ENCODE data around the gene TAC4. TPM values are rescaled to one million over a fixed set of nuclear protein-coding genes. Genes with fewer than 3 reads are reported as not detected.

The TAC4 gene
- total and polyA plus RNA-seq, 4 donors = not detected

DNA sequence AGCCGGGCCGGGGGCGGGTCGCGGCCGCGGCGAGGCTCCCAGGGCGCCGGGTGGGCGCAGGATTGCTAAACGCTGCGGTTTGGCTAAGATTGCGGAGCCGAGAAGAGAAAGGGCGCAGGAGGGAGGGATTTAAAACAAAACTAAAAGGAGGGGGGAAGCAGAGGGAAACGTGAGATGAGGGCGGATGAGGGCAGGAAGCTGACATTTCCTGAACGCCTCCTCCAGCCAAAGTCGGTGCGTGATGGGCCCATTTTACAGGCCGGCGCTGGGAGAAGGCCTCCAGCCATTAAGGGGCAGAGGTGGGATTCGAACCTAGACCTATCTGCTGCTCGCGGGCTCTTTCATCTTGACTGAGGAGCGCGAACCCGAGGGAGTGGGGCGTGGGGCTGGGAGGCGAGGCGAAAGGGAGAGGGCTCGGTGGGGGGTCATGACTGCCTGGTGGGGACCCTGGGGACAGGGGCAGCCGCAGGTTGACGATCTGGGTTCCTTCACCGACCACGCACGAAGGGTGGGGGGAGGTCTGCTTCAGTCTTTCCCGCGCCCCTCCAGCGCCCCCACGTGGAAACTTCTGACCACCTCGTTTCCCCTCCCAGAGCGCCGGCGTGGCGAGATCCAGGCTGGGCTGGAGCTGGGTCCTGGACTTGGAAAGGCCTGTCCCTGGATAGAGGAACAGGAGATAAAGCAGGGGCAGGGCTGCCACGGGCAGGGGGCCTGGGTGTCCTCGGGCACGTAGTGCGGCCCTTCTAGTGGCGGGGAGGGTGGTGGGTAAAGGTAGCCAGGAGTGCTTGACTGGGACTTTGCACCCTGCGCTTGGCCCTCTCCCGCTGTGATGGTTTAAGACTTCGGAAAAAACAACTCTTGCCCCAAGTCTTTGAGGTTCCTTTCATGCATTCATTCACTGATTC, 3.8 kb upstream of the TAC4 start:
- peak overlapping the region; percentile 26 to 73 (median 67) for H3K4me3 ChIP-seq (ENCODE audit: low read depth in 1 of 3, low read length in 3 of 3)
- H3K36me3 ChIP-seq (ENCODE audit: control insufficient read depth in 4 of 4, insufficient read depth in 3 of 4, low read depth in 1 of 4, low read length in 3 of 4) = no peaks in the 10 kb centered on the region
- DNase-seq (ENCODE audit: low spot score) = peak; percentile 73
- 10% methylated on average over 55 of the region's 55 CpGs for WGBS
- no peaks in the 10 kb centered on the region for H3K9me3 ChIP-seq (ENCODE audit: control insufficient read depth in 4 of 4, low read length in 3 of 4)
- H3K27me3 ChIP-seq (ENCODE audit: control insufficient read depth in 4 of 4, insufficient read depth in 4 of 4, low read length in 3 of 4) = no peaks in the 10 kb centered on the region
- no peak overlapping the region for H3K9ac ChIP-seq (ENCODE audit: low read depth in 1 of 2, low read length in 2 of 2)
- peaks cover 4 to 17% (median 10%) of the 10 kb centered on the region in 4 donors for H3K4me1 ChIP-seq (ENCODE audit: control insufficient read depth in 4 of 4, insufficient read depth in 4 of 4, low read length in 3 of 4)
- TF ChIP-seq, protein P1, sequence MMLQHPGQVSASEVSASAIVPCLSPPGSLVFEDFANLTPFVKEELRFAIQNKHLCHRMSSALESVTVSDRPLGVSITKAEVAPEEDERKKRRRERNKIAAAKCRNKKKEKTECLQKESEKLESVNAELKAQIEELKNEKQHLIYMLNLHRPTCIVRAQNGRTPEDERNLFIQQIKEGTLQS (IDR thresholded peaks at IDR 0.05) = no peak
- TF ChIP-seq NR2F2 (IDR thresholded peaks at IDR 0.05) (peak; percentile 20), RXRA (IDR thresholded peaks at IDR 0.05) (no peak), JUND (IDR thresholded peaks at IDR 0.05) (no peak), FOXA1 (IDR thresholded peaks at IDR 0.05) (no peak), RAD21 (IDR thresholded peaks at IDR 0.05) (peak; percentile 62 to 74), FOXA2 (IDR thresholded peaks at IDR 0.05) (no peak), TAF1 (conservative IDR thresholded peaks at IDR 0.05) (no peak), YY1 (IDR thresholded peaks at IDR 0.05) (no peak)
- TF ChIP-seq, protein P2, sequence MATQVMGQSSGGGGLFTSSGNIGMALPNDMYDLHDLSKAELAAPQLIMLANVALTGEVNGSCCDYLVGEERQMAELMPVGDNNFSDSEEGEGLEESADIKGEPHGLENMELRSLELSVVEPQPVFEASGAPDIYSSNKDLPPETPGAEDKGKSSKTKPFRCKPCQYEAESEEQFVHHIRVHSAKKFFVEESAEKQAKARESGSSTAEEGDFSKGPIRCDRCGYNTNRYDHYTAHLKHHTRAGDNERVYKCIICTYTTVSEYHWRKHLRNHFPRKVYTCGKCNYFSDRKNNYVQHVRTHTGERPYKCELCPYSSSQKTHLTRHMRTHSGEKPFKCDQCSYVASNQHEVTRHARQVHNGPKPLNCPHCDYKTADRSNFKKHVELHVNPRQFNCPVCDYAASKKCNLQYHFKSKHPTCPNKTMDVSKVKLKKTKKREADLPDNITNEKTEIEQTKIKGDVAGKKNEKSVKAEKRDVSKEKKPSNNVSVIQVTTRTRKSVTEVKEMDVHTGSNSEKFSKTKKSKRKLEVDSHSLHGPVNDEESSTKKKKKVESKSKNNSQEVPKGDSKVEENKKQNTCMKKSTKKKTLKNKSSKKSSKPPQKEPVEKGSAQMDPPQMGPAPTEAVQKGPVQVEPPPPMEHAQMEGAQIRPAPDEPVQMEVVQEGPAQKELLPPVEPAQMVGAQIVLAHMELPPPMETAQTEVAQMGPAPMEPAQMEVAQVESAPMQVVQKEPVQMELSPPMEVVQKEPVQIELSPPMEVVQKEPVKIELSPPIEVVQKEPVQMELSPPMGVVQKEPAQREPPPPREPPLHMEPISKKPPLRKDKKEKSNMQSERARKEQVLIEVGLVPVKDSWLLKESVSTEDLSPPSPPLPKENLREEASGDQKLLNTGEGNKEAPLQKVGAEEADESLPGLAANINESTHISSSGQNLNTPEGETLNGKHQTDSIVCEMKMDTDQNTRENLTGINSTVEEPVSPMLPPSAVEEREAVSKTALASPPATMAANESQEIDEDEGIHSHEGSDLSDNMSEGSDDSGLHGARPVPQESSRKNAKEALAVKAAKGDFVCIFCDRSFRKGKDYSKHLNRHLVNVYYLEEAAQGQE (IDR thresholded peaks at IDR 0.05) = no peak
- TF ChIP-seq, protein P3, sequence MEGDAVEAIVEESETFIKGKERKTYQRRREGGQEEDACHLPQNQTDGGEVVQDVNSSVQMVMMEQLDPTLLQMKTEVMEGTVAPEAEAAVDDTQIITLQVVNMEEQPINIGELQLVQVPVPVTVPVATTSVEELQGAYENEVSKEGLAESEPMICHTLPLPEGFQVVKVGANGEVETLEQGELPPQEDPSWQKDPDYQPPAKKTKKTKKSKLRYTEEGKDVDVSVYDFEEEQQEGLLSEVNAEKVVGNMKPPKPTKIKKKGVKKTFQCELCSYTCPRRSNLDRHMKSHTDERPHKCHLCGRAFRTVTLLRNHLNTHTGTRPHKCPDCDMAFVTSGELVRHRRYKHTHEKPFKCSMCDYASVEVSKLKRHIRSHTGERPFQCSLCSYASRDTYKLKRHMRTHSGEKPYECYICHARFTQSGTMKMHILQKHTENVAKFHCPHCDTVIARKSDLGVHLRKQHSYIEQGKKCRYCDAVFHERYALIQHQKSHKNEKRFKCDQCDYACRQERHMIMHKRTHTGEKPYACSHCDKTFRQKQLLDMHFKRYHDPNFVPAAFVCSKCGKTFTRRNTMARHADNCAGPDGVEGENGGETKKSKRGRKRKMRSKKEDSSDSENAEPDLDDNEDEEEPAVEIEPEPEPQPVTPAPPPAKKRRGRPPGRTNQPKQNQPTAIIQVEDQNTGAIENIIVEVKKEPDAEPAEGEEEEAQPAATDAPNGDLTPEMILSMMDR (IDR thresholded peaks at IDR 0.05; ENCODE audit: low read depth, low read length, missing input control) = peak; percentile 43
- TF ChIP-seq, protein P4, sequence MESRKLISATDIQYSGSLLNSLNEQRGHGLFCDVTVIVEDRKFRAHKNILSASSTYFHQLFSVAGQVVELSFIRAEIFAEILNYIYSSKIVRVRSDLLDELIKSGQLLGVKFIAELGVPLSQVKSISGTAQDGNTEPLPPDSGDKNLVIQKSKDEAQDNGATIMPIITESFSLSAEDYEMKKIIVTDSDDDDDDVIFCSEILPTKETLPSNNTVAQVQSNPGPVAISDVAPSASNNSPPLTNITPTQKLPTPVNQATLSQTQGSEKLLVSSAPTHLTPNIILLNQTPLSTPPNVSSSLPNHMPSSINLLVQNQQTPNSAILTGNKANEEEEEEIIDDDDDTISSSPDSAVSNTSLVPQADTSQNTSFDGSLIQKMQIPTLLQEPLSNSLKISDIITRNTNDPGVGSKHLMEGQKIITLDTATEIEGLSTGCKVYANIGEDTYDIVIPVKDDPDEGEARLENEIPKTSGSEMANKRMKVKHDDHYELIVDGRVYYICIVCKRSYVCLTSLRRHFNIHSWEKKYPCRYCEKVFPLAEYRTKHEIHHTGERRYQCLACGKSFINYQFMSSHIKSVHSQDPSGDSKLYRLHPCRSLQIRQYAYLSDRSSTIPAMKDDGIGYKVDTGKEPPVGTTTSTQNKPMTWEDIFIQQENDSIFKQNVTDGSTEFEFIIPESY (IDR thresholded peaks at IDR 0.05) = no peak
- TF ChIP-seq, protein P5, sequence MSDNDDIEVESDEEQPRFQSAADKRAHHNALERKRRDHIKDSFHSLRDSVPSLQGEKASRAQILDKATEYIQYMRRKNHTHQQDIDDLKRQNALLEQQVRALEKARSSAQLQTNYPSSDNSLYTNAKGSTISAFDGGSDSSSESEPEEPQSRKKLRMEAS (IDR thresholded peaks at IDR 0.05) = no peak
- H3K27ac ChIP-seq (ENCODE audit: low read depth in 1 of 2, low read length in 2 of 2) = no peak overlapping the region
